ENCODE data around the gene SEC16A.
"Not testable (repeated sequence)": the region's sequence is repeated elsewhere in the genome, so short reads cannot be mapped to it uniquely, and the experiment has no call there.

Gene SEC16A

GRCh38 chr9:136409557-136410455 lies 73.0 kb downstream of the SEC16A start:
- no peak for DNase-seq (ENCODE audit: low read depth)
- peak overlapping the region; percentile 90 for H3K4me3 ChIP-seq (ENCODE audit: low read depth, low read length)

DNA sequence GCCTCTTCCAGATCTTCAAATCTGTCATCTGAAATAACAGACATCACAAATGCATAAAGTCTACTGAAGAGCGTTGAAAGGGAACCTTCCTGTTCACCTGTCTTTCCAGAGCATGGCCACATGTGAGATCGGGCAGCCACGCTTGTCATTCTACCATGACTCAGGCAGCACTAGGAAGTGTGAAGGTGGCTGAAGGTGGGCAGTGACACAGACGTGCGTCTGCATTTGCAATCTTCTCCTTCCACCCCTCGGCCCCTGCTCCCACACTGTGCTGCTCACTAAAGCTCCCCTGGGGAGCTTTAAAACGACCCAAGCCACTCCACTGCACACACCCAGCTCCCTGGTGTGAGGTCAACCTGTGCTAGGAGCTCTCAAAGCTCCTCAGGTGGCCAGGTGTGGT lies 74.9 kb downstream of the SEC16A start:
- DNase-seq (ENCODE audit: low read depth): no peak
- H3K4me3 ChIP-seq (ENCODE audit: low read depth, low read length): no peak overlapping the region

GRCh38 chr9:136407061-136407460 lies 75.8 kb downstream of the SEC16A start:
- not testable (repeated sequence) for H3K4me3 ChIP-seq (ENCODE audit: low read depth, low read length); DNase-seq (ENCODE audit: low read depth)

DNA sequence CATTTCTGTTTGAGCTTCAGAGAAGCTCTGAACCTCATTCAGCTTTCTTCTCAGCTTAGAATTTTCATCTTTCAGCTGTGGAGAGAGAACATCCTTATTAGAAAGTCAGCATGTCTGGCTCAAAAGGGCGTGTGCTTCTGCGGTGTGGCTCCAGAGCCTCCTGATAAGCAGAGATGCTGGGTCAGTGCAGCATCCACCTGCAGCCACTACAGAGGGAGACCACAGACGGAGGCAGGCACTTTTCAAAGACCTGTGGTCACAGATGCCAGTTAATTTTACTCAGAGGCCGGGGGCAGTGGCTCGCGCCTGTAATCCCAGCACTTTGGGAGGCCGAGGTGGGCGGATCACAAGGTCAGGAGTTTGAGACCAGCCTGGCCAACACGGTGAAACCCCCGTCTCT lies 76.9 kb downstream of the SEC16A start:
- DNase-seq (ENCODE audit: low read depth); H3K4me3 ChIP-seq (ENCODE audit: low read depth, low read length): not testable (repeated sequence)

- no peak for DNase-seq (ENCODE audit: low read depth)
- H3K4me3 ChIP-seq (ENCODE audit: low read depth, low read length): no peak overlapping the region
Measured at GRCh38 chr9:136405481-136405880, 77.4 kb downstream of the SEC16A start.

GRCh38 chr9:136404801-136405136 lies 78.1 kb downstream of the SEC16A start:
- DNase-seq (ENCODE audit: low read depth): no peak

DNA sequence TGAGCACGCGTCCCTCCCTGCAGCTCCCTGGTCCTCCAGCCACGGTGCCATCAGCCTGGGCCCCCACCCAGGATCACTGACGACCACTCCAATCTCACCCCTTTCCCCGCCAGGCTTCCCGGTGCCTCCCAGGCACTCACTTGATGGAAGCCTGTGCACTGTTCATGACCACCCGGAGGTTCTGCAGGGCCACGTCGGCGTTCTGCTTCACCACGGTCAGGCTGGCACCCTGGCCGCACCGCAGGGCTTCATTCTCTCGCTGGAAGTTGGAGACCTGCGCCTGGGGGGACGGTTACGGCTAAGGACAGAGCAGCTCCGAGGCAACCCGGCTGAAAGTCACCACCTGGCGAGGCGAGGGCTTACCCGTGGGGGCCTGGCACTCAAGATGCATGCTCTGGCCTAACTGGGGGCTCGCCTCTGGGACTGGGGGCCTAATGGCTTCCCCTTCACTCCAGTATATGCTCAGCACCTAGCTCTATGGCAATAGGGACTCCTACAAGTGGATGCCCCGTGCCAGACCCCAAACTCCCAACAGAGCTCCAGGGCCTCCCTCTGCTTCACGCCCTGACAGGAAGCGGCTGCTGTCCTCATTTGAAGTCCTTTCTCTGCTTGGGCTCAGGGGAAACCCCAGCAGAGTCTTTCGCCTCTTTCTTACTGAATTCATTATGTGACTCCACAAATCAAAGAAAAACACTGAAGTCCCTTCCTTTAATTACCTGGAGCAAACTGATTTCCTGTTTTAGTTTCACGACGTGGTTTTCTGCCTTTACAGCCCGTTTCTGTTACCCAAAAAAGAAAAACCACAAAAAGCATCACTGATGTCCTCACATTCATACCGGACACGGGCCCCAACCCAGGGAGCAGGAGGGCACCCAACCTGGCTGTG lies 78.7 kb downstream of the SEC16A start:
- DNase-seq (ENCODE audit: low read depth): no peak
- no peak overlapping the region for H3K4me3 ChIP-seq (ENCODE audit: low read depth, low read length)

More at GRCh38 chr9:136404801-136405136, 78.1 kb downstream of the SEC16A start:
- H3K4me3 ChIP-seq (ENCODE audit: low read depth, low read length): no peak overlapping the region

DNA sequence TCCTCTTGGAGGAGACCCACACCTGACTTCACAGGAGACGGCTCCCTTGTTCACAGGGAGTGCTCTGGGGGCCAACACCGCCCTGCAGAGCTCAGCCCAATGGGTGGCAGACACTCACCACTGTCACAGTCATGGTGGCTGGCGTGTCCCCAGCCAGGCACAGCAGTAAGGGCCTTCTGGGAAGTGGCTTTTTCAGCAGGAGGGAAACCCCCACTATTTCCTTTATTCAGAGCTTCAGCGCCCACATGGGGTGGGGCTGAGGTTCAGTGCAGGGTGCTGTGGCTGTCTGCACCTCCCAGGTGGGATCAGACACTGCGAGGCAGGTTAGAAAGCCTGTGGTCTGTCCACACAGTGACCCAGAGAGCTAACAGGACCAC lies 79.3 kb downstream of the SEC16A start:
- H3K4me3 ChIP-seq (ENCODE audit: low read depth, low read length): no peak overlapping the region
- DNase-seq (ENCODE audit: low read depth): no peak

DNA sequence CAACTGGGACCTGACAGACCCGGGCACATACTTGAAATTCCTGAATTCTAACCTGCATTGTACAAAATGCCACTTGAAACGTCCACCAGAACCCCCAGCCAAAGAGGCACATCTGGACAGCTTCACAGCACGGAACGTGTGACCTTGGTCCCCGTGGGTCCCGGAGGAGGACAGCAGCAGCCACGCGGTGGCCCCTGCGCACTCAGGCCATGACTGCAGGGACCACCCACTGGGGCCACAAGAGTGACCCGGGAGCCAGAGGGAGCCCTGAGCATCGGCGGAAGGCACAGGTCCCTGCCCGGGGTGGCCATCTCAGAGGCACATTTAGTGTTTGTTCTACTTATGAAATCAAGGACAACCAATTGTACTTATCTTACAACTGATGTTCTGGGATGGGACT lies 80.8 kb downstream of the SEC16A start:
- H3K4me3 ChIP-seq (ENCODE audit: low read depth, low read length): no peak overlapping the region
- no peak for DNase-seq (ENCODE audit: low read depth)

GRCh38 chr9:136401173-136401922 lies 81.5 kb downstream of the SEC16A start:
- no peak overlapping the region for H3K4me3 ChIP-seq (ENCODE audit: low read depth, low read length)
- no peak for DNase-seq (ENCODE audit: low read depth)

- peak within 1 kb of the TSS; percentile 77 for H3K4me3 ChIP-seq (ENCODE audit: low read depth, low read length)
- peak; percentile 39 for DNase-seq (ENCODE audit: low read depth)
Measured at GRCh38 chr9:136400038-136400834, 82.6 kb downstream of the SEC16A start, which contains the start of gene SNAPC4. TSS of gene SNAPC4 (minus strand) at chr9:136400170. CDS start at chr9:136398428, 1,742 bp downstream.

- peak overlapping the region; percentile 77 for H3K4me3 ChIP-seq (ENCODE audit: low read depth, low read length)
- DNase-seq (ENCODE audit: low read depth): no peak
Measured at GRCh38 chr9:136399176-136400037, 83.4 kb downstream of the SEC16A start.

DNA sequence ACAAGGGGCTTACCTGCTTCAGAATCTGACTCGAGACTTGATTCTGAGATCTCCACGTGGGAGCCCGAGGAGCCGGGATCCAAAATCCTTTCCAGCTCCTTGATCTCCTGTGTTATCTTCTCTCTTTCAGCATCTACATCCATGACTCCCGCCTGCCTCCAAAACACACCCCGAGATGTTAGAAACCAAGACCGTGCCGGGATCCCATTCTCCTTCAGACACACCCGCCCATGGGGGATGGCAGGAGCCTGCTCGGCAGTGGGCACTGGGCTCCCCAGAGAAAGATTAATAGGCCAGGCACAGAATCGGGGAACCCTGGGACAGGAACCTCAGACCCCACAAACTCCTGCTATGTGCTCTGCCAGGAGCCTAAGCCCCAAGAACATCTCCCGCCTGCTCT lies 84.6 kb downstream of the SEC16A start:
- peak overlapping the region; percentile 77 for H3K4me3 ChIP-seq (ENCODE audit: low read depth, low read length)
- no peak for DNase-seq (ENCODE audit: low read depth)

GRCh38 chr9:136397643-136398042 lies 85.2 kb downstream of the SEC16A start:
- no peak for DNase-seq (ENCODE audit: low read depth)
- no peak overlapping the region for H3K4me3 ChIP-seq (ENCODE audit: low read depth, low read length)

DNA sequence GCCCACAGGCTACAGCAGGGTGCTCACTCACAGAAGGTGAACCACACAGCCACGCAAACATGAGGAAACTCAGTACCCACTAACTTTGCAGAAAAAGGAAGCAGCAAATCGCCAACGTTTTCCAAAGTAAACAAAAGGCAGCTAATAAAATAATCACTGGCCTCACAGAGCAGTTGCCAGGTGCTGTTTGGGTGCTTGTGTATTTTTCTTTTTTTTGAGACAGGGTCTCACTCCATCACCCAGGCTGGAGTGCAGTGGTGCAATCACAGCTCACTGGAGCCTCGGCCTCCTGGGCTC lies 86.7 kb downstream of the SEC16A start:
- no peak overlapping the region for H3K4me3 ChIP-seq (ENCODE audit: low read depth, low read length)
- DNase-seq (ENCODE audit: low read depth): no peak

DNA sequence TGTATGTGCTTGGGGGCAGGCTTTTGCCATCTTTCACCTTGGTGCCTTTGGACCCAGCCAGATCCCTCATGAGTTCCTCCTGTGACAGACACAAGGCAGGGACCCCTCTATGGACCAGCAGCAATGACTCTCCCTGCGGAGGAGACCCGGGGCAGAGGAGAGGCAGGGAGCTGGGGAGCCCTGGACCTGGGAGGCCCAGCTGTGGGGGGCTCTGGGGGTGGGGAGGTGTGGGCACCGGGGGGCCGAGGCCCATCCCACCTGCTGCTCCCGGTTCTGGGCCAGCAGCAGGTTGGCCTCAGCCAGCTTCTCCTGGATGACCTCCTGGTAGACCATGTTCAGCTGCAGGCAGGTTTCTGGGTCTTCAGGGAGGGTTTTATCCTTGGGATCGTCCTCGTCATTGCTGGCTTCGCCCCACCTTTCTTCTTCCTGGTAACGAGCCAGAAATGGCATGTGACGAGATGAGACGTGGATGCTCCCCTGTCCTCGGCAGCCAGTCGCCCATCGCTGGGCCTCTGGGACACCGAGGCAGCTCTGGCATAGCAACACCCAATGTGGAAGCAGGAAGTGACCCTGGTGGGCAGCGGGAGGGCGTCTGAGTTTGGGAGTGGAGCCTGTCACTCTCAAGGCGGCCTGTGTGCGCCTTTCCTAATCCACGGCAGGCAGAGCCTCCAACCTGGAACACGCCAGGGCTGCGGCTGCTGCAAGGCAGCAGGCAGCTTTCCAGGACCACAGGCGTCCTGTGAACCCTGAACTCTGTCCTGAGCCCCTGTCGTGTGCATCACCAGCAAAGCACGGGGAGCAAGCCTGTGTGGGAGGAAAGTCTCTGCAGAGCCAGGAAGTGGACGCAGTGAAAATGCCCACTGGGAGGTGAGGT lies 87.3 kb downstream of the SEC16A start:
- no peak overlapping the region for H3K4me3 ChIP-seq (ENCODE audit: low read depth, low read length)

DNA sequence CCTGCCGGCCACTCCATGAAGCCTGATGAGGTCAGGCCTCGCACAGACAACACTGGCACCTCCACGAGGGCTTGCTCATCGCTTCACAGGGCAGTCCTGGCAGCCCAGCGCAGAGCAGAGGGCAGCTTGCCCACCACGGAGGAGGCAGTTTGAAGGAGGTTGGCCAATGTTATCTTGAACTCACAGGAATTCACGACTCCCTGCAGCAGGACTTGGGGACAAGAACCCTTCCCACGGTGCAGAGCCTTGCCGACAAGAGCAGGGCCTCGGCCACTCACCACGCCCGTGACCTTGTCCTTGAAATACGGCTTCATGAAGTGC lies 87.9 kb downstream of the SEC16A start:
- no peak overlapping the region for H3K4me3 ChIP-seq (ENCODE audit: low read depth, low read length)
- no peak for DNase-seq (ENCODE audit: low read depth)

More for the DNA sequence above, 87.3 kb downstream of the SEC16A start:
- no peak for DNase-seq (ENCODE audit: low read depth)

Measured in skeletal muscle cell (primary cell).